Suprapubic skin (tissue), 4 donors: ENCODE results near the gene SUSD4. TPM values are rescaled to one million over a fixed set of nuclear protein-coding genes. Genes with fewer than 3 reads are reported as not detected.

Source experiments
- DNase-seq, 2 donors: peaks; one replicate each; pipeline ENCODE4 v3.0.0-alpha.2; 2019; ENCODE audit warnings: low spot score in 2 of 2
- H3K27ac ChIP-seq: fragments of 200-600 bp; sonication (generic); one replicate; pipeline ENCODE4 v1.5.1; 2019
- H3K27me3 ChIP-seq: fragments of 200-600 bp; sonication (generic); one replicate; pipeline ENCODE4 v1.5.1; 2019
- H3K36me3 ChIP-seq: fragments of 200-600 bp; sonication (generic); one replicate; pipeline ENCODE4 v1.5.1; 2019
- H3K4me1 ChIP-seq: fragments of 200-600 bp; sonication (generic); one replicate; pipeline ENCODE4 v1.5.1; 2019
- H3K4me3 ChIP-seq: fragments of 200-600 bp; sonication (generic); one replicate; pipeline ENCODE4 v1.5.1; 2019; ENCODE audit warnings: mild to moderate bottlenecking
- H3K9me3 ChIP-seq: fragments of 200-600 bp; sonication (generic); one replicate; pipeline ENCODE4 v1.5.1; 2019
- CTCF ChIP-seq, 2 donors: fragments of 200-600 bp in 1 of 2; fragments of 450-650 bp in 1 of 2; sonication (generic) in 1 of 2; IDR thresholded peaks; one replicate each; pipeline ENCODE4 v1.5.1; 2016 to 2019; ENCODE audit warnings: antibody characterized with exemption in 2 of 2, mild to moderate bottlenecking in 1 of 2, moderate library complexity in 1 of 2
- EP300 ChIP-seq: sonication (generic); formaldehyde crosslinking; IDR thresholded peaks from one replicate; pipeline ENCODE4 v1.6.1; 2017; ENCODE audit warnings: antibody characterized with exemption
- POLR2A ChIP-seq, 2 donors: fragments of 450-650 bp; IDR thresholded peaks; one replicate each; pipeline ENCODE4 v1.6.1; 2017; ENCODE audit warnings: antibody characterized with exemption in 2 of 2, mild to moderate bottlenecking in 2 of 2, moderate library complexity in 2 of 2
- POLR2AphosphoS5 ChIP-seq, 3 donors: sonication (generic); formaldehyde crosslinking; IDR thresholded peaks; one replicate each; pipeline ENCODE4 v1.6.1; 2017; ENCODE audit warnings: antibody characterized with exemption in 3 of 3
- WGBS: methylation state at CpG from one replicate; pipeline ENCODE4 v1.1.5; 2018; 5-methylcytosine and 5-hydroxymethylcytosine counted together
- total RNA-seq, 4 donors: library from RNA; depleted of rRNA; stranded (reverse); fragments of >200 nt; gene quantifications; one replicate each; pipeline ENCODE4 v1.1.0, GENCODE V29; 2016

Gene SUSD4
- total RNA-seq, 4 donors from 2014 or later: 3.3 to 11.3 (median 6.7) TPM

GRCh38 chr1:223177681-223178080 is 186.3 kb downstream of the SUSD4 start:
- 35% methylated on average over 5 of the region's 5 CpGs for WGBS
- Histone ChIP-seq H3K27me3 (no peaks in the 10 kb centered on the region), H3K36me3 (no peaks in the 10 kb centered on the region), H3K9me3 (no peaks in the 10 kb centered on the region), H3K4me1 (peaks cover 60% of the 10 kb centered on the region), H3K27ac (peak overlapping the region; percentile 24), H3K4me3 (no peak overlapping the region)
- TF ChIP-seq POLR2A (IDR thresholded peaks at IDR 0.05) (no peak), POLR2AphosphoS5 (IDR thresholded peaks at IDR 0.05) (no peak), EP300 (no peak), CTCF (IDR thresholded peaks at IDR 0.05) (no peak)
- DNase-seq: no peak

- Histone ChIP-seq H3K27me3 (no peaks in the 10 kb centered on the region), H3K4me1 (peaks cover 51% of the 10 kb centered on the region), H3K4me3 (no peak overlapping the region), H3K36me3 (no peaks in the 10 kb centered on the region), H3K27ac (no peak overlapping the region), H3K9me3 (no peaks in the 10 kb centered on the region)
- no peak for DNase-seq
- TF ChIP-seq POLR2A (IDR thresholded peaks at IDR 0.05): no peak
- no peak for TF ChIP-seq EP300
- TF ChIP-seq CTCF (IDR thresholded peaks at IDR 0.05): no peak
- no peak for TF ChIP-seq POLR2AphosphoS5 (IDR thresholded peaks at IDR 0.05)
- WGBS: 87% methylated on average over 3 of the region's 3 CpGs
Observed at GRCh38 chr1:223176437-223176836, 187.5 kb downstream of the SUSD4 start.

GRCh38 chr1:223175633-223176032 is 188.3 kb downstream of the SUSD4 start:
- no peaks in the 10 kb centered on the region for H3K27me3 ChIP-seq
- H3K4me1 ChIP-seq: peaks cover 43% of the 10 kb centered on the region
- H3K4me3 ChIP-seq: no peak overlapping the region
- H3K36me3 ChIP-seq: no peaks in the 10 kb centered on the region
- TF ChIP-seq POLR2A (IDR thresholded peaks at IDR 0.05): peak in 1 of 2 donors; percentile 25
- no peak for TF ChIP-seq EP300
- TF ChIP-seq CTCF (IDR thresholded peaks at IDR 0.05): no peak
- peak in 1 of 3 donors; percentile 29 for TF ChIP-seq POLR2AphosphoS5 (IDR thresholded peaks at IDR 0.05)
- peak overlapping the region; percentile 54 for H3K27ac ChIP-seq
- WGBS: 70% methylated on average over 3 of the region's 3 CpGs
- no peaks in the 10 kb centered on the region for H3K9me3 ChIP-seq
- no peak for DNase-seq

GRCh38 chr1:223175032-223175431 is 188.9 kb downstream of the SUSD4 start:
- H3K27ac ChIP-seq: peak overlapping the region; percentile 54
- peaks cover 37% of the 10 kb centered on the region for H3K4me1 ChIP-seq
- no peaks in the 10 kb centered on the region for H3K9me3 ChIP-seq
- no peaks in the 10 kb centered on the region for H3K36me3 ChIP-seq
- no peak overlapping the region for H3K4me3 ChIP-seq
- no peaks in the 10 kb centered on the region for H3K27me3 ChIP-seq
- WGBS: 66% methylated on average over 4 of the region's 4 CpGs
- no peak for TF ChIP-seq EP300
- TF ChIP-seq CTCF (IDR thresholded peaks at IDR 0.05): no peak
- TF ChIP-seq POLR2A (IDR thresholded peaks at IDR 0.05): no peak
- no peak for TF ChIP-seq POLR2AphosphoS5 (IDR thresholded peaks at IDR 0.05)
- DNase-seq: no peak

Other genes starting within 250 kb of the SUSD4 start
- gene TLR5, start 220.9 kb downstream of the SUSD4 start, total RNA-seq: 10 to 100 TPM in 3 of 4 donors, 1 to 10 TPM in 1; 8.2 to 14.5 (median 12.3) TPM
- gene CCDC185, start 29.2 kb upstream of the SUSD4 start, total RNA-seq: not detected